Measurements from ENCODE around the gene RAD50. TPM values are rescaled to one million over a fixed set of nuclear protein-coding genes. Genes with fewer than 3 reads are reported as not detected.

The RAD50 gene
- total RNA-seq, 1 donor from 2014 or later = 48.2 TPM

GRCh38 chr5:132592521-132592920 lies 35.7 kb downstream of the RAD50 start:
- Histone ChIP-seq H3K4me3 (no peak overlapping the region), H3K79me2 (ENCODE audit: low read depth) (no peaks in the 10 kb centered on the region), H4K20me1 (ENCODE audit: low read depth) (no peaks in the 10 kb centered on the region), H3K9me3 (ENCODE audit: low read depth) (no peaks in the 10 kb centered on the region), H3K27me3 (no peaks in the 10 kb centered on the region), H3K36me3 (peaks cover 7% of the 10 kb centered on the region), H3K4me2 (no peak overlapping the region), H3K27ac (no peak overlapping the region), H3K4me1 (no peaks in the 10 kb centered on the region), H3F3A (ENCODE audit: low read depth) (no peaks in the 10 kb centered on the region), H2AFZ (replicated peaks) (no peak overlapping the region), H3K9ac (no peak overlapping the region)
- Mint-ChIP-seq H3K27me3 (ENCODE audit: insufficient read depth, low read depth) (no peaks in the 10 kb centered on the region), H3K9me3 (no peaks in the 10 kb centered on the region), H3K4me1 (no peaks in the 10 kb centered on the region), H3K27ac (no peak overlapping the region), H3K36me3 (peaks cover 2% of the 10 kb centered on the region), H3K4me3 (no peak overlapping the region)
- peak; percentile 2 for DNase-seq (ENCODE audit: low spot score)
- TF ChIP-seq EZH2 (IDR thresholded peaks at IDR 0.05) (no peak), EZH2phosphoT487 (IDR thresholded peaks at IDR 0.05) (no peak), CTCF (IDR thresholded peaks at IDR 0.05) (no peak)

GRCh38 chr5:132594170-132594569 lies 37.4 kb downstream of the RAD50 start:
- Histone ChIP-seq H2AFZ (replicated peaks) (no peak overlapping the region), H3K9me3 (ENCODE audit: low read depth) (no peaks in the 10 kb centered on the region), H3K4me1 (no peaks in the 10 kb centered on the region), H3K79me2 (ENCODE audit: low read depth) (no peaks in the 10 kb centered on the region), H3K36me3 (peaks cover 3% of the 10 kb centered on the region), H3K9ac (no peak overlapping the region), H3K27ac (no peak overlapping the region), H3K4me3 (no peak overlapping the region), H3K4me2 (no peak overlapping the region), H3K27me3 (no peaks in the 10 kb centered on the region), H3F3A (ENCODE audit: low read depth) (no peaks in the 10 kb centered on the region), H4K20me1 (ENCODE audit: low read depth) (no peaks in the 10 kb centered on the region)
- no peak for TF ChIP-seq CTCF (IDR thresholded peaks at IDR 0.05)
- TF ChIP-seq EZH2 (IDR thresholded peaks at IDR 0.05) = no peak
- TF ChIP-seq EZH2phosphoT487 (IDR thresholded peaks at IDR 0.05) = no peak
- DNase-seq (ENCODE audit: low spot score) = no peak
- peaks cover 2% of the 10 kb centered on the region for H3K36me3 Mint-ChIP-seq
- H3K9me3 Mint-ChIP-seq = no peaks in the 10 kb centered on the region
- no peaks in the 10 kb centered on the region for H3K27me3 Mint-ChIP-seq (ENCODE audit: insufficient read depth, low read depth)
- H3K4me1 Mint-ChIP-seq = no peaks in the 10 kb centered on the region
- H3K27ac Mint-ChIP-seq = no peak overlapping the region
- no peak overlapping the region for H3K4me3 Mint-ChIP-seq

- Mint-ChIP-seq H3K4me1 (no peaks in the 10 kb centered on the region), H3K9me3 (no peaks in the 10 kb centered on the region), H3K27ac (no peak overlapping the region), H3K36me3 (peaks cover 2% of the 10 kb centered on the region), H3K27me3 (ENCODE audit: insufficient read depth, low read depth) (no peaks in the 10 kb centered on the region), H3K4me3 (no peak overlapping the region)
- H3K27me3 ChIP-seq = no peaks in the 10 kb centered on the region
- no peak for TF ChIP-seq CTCF (IDR thresholded peaks at IDR 0.05)
- TF ChIP-seq EZH2 (IDR thresholded peaks at IDR 0.05) = no peak
- no peak for TF ChIP-seq EZH2phosphoT487 (IDR thresholded peaks at IDR 0.05)
- no peak overlapping the region for H3K4me2 ChIP-seq
- H3K9me3 ChIP-seq (ENCODE audit: low read depth) = no peaks in the 10 kb centered on the region
- H4K20me1 ChIP-seq (ENCODE audit: low read depth) = no peaks in the 10 kb centered on the region
- H3K9ac ChIP-seq = no peak overlapping the region
- no peaks in the 10 kb centered on the region for H3K79me2 ChIP-seq (ENCODE audit: low read depth)
- H3K27ac ChIP-seq = no peak overlapping the region
- no peak for DNase-seq (ENCODE audit: low spot score)
- H2AFZ ChIP-seq (replicated peaks) = no peak overlapping the region
- no peak overlapping the region for H3K4me3 ChIP-seq
- no peaks in the 10 kb centered on the region for H3K4me1 ChIP-seq
- H3K36me3 ChIP-seq = peaks cover 4% of the 10 kb centered on the region
- no peaks in the 10 kb centered on the region for H3F3A ChIP-seq (ENCODE audit: low read depth)
Observed at GRCh38 chr5:132595624-132596023, 38.8 kb downstream of the RAD50 start.
